Left cardiac atrium (tissue), 4 donors: Measurements from ENCODE around the gene SLC27A2. TPM values are rescaled to one million over a fixed set of nuclear protein-coding genes. Genes with fewer than 3 reads are reported as not detected.

Experiments used
- ATAC-seq, 2 donors: fragments of 200-7000 bp; cut with Tn5 transposase; one replicate each; pipeline ENCODE4 v1.9.1; 2020; ENCODE audit warnings: mild to moderate bottlenecking in 2 of 2, moderate library complexity in 2 of 2
- DNase-seq: peaks from one replicate; pipeline ENCODE4 v3.0.0-alpha.2; 2020
- intact Hi-C, 2 donors: fragments of 100-400 bp; cut with DNase I; formaldehyde crosslinking; loops; one replicate each; pipeline versions ENCODE4 v1.14.1 to v1.15.1; 2022 to 2023
- total RNA-seq, 2 donors: library from RNA; stranded (reverse); fragmentation: NEBNext Ultra II Directional; extraction: Animal tissue kit (Norgen Biotek cat#: 25700); gene quantifications; one replicate each; pipeline ENCODE4 v1.2.1, GENCODE V29; 2021
- donor health status: DM: no; HTN: yes; CAD: no.
- donor health status: DM: no; HTN: yes; CAD: no; lungs with severe emphysema.
- donor health status: DM: yes; HTN: yes; CAD: no.
- donor health status: Dilated cardiomyopathy.

Gene SLC27A2
- total RNA-seq, 2 donors from 2014 or later, result 0.10 to 0.74 TPM

DNA sequence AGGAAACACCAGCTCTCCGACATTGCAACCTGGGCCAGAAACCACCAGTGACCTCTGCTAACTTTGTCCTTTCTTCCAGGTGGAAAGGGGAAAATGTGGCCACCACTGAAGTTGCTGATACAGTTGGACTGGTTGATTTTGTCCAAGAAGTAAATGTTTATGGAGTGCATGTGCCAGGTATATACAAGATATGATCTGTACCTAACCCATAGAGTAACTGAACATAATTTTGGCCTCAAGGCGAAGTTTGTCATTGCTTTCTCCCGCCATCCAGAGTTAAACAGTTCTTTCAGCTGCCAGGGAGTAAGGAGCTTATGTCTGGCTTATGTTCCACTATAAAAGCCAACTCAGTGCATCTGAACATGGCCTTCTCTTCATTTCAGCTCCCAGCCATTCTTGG lies 46.9 kb downstream of the SLC27A2 start:
- DNase-seq (no peak), ATAC-seq (no peak)
- intact Hi-C loops, result no loop called here

DNA sequence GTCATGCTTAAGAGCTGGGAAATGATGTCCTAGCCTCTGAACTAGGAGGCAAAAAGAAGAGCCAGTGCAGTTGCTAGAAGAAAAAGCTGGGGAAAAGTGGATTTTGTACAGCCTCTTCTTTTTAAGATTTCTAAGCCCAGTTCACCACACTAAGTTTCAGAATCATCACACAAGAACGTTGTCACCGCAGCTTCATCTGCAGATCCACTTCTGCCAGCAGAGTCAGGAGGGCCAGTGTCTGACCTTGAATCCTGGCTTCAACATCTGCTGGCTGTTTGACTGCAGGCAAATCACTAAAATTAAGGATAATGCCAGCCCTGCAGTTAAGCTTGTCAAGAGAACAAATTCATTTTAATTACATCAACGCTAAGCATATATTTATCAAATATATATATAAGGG lies 47.3 kb downstream of the SLC27A2 start:
- intact Hi-C loops, result no loop called here
- no peak for ATAC-seq
- DNase-seq, result no peak

DNA sequence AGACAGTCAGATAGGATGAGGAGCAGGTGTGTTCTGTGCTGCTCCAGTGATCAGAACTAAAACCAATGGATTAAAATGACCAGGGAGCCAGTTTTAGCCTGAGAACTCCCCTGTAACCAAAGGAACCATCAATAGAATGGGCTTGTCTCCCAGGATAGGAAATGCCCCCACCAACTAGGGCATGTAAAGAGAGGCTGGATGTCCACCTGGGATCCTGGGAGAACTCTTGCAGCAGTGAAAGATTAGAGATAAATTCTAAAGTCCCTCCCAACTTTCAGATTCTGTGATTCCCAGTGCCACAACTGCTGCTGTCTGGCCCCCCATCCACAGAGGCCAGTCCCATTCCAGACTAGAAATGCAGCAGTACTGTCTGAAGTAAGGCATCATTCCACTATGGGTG lies 49.8 kb downstream of the SLC27A2 start:
- no peak for DNase-seq
- no peak for ATAC-seq
- intact Hi-C loops, result no loop called here

DNA sequence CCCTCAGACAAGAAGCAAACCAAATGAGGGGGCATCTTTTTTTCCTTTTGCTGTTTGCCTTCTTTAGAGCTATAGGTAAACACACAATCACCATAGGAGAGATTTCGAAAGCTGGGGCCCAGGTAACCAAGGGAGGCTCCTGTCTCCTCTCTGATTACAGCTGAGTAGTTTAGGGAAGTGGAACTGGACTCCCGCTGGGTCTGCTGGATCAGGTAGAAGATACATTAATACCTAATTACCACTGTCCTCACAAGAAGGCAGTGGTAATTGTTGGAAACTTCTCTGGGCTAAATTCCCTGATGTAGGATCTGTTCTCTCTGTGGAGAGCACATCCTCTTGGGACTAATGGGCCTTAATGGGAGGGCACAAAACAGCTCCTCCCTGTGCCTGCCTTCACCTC lies 50.8 kb downstream of the SLC27A2 start:
- intact Hi-C loops, result no loop called here
- ATAC-seq (no peak), DNase-seq (no peak)

DNA sequence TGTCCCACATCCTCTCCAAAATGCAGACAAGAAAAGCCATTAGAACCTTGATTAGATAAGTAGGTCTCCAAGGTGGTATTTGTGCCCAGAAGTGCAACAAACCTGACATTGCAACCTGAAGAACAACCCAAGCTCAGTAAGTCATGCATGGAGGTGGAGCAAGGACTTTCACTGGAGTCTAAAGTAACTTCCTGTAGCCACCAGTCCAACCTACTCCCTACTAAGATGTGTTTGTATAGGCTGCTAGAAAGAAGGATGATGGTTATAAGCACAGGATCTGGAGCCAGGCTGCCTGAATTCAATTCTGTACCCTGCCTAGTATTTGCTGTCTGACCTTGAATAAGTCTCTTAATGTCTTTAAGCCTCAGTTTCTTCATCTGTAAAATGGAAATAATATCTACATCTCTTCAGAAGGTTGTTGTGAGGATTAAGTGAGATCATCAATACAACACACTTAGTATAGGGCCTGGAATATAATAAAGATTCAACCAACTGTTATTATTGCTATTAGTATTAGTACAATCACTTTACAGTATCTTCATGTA lies 51.3 kb downstream of the SLC27A2 start:
- intact Hi-C loops, result no loop called here
- ATAC-seq (no peak), DNase-seq (no peak)

DNA sequence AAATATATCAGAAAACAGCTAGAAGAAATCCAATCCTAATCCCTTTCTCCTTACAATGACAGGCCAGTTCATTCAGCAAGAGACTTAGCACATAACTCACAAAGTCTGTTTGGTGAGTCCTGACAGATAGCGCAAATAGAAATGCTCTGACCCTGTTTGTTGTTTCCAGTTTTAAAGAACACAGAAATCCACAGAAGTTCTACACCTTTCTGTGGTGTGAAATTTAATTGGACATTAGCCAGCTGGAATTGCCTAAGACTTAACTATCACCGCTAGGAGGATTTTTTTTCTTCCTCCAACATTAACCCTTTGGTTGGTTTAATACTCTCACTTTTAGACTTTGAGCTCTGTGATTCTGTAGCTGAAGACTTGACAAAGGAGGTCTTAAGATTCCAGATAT lies 52.8 kb downstream of the SLC27A2 start:
- DNase-seq (no peak), ATAC-seq (no peak)
- intact Hi-C loops, result no loop called here

DNA sequence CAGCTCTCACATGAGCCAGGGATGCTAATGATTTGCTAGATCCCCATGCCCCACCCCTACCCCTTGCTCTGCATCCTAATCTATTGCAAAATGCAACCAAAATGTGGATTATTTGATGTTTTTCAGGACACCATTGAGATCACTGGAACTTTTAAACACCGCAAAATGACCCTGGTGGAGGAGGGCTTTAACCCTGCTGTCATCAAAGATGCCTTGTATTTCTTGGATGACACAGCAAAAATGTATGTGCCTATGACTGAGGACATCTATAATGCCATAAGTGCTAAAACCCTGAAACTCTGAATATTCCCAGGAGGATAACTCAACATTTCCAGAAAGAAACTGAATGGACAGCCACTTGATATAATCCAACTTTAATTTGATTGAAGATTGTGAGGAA lies 53.8 kb downstream of the SLC27A2 start:
- no peak for ATAC-seq
- no peak for DNase-seq
- intact Hi-C loops, result no loop called here

DNA sequence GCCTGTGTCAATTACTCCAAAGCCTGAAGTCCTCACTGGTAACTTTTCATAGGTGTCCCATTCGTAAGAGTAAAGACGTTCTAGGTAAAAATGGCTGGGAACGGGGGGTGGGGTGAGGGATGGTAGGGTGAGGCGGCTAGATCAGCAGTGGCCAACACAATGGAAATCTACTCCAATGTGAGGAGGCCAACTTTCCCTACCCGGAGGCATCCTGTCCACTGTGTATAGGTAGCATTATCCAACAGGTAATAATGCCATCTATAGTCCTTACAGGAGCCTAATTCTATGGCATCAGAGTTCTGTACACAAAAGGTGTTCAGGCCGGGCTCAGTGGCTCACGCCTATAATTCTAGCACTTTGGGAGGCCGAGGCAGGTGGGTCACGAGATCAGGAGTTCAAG lies 54.4 kb downstream of the SLC27A2 start:
- no peak for ATAC-seq
- no peak for DNase-seq
- intact Hi-C loops, result no loop called here

DNA sequence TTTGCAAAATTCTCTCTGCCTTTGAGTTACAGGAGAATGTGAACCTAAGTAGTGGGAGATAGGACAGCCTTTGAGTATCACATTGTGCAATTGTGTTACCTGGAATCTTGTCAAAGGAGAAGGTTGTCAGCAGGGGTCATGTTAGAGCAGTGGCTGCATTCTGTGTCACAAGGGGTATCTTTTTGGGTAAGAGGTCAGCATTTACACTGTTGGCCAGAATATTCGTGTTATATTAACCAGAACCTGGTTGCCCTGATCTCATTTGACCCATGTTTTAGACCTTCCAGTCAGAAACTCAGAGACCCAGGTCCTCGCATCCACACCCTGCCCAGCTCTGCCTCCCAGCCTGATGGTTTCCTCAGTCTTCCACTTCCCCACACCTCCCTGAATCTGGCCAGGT lies 56.3 kb downstream of the SLC27A2 start:
- intact Hi-C loops, result no loop called here
- DNase-seq (no peak), ATAC-seq (no peak)

DNA sequence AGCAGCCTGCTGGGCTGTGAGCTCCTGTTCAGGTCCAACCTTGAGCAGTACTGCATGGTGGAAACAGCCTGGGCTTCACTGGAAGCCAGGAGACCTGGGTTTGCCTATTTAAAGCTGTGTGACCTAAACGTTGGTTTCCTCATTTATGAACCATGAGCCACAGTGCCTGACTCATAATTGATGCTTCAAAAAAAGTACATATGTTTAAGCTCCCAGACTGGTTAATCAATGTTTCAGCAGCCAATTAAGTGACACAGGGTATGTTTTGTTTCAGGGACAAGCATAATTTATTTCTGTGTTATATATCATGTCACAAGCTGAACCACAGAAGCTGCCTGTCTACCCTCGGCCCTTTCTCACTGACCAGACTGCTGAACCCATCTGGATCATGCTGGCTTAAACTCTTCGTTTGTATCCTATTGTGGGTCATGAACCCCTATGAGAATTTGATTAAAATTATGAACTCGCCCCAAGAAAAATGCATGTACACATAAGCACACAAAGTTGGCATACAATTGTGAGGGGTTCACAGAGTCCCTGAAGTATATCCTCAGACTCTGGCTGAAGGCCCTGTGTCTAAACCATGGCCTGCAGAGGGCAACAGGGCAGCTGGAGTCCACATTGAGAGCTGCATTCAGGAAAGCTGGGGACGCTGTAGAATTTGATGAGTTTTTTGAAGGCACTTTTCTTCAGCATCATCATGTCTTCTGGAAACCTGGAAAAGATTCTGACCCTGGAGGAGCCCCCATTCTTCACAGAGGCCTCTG lies 59.9 kb downstream of the SLC27A2 start:
- no peak for ATAC-seq
- intact Hi-C loops, result no loop called here
- DNase-seq, result no peak

DNA sequence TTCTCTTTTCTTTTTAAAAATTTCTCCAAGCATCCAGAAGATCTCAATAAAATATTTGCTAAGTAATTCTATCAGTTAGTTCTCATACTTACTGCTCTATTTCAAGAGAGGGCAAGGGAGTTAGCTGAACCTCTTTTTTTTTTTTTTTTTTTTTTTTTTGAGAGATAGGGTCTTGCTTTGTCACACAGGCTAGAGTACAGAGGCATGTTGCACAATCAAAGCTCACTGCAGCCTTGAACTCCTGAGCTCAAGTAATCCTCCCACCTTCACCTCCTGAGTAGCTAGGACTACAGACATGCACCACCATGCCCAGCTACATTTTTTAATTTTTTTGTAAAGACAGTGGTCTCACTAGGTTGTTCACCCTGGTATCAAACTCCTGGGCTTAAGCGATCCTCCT lies 62.2 kb downstream of the SLC27A2 start:
- ATAC-seq (no peak), DNase-seq (no peak)
- intact Hi-C loops, result no loop called here

DNA sequence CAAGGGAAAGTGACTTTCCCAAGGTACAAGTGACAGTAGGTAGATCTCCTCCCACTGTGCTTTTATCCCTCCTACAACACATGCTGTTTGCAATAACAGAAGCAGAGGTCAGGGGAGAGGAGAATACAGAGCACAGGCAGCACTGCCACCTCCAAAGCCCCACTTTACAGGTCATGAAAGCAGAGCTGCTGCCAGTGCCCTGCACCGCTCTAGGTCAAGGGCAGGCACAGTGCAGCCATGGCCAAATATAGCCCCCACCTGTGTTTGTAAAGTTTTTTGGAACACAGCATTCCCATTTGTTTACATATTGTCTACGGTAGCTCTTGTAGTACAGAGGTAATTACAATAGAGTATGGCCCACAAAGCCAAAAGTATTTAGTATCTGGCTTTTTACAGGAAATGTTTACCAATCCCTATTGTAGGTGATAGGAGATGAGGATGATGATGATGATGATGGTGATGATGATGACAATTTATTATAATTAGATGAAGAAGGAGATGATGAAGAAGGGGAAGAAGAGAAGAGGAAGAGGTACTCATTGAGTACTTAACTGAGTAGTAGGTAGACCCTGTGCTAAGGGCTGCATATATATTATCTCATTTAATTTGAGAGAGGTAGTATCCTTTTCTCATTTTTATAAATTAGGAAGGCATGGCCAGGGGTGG lies 63.1 kb downstream of the SLC27A2 start:
- DNase-seq (no peak), ATAC-seq (no peak)
- intact Hi-C loops, result no loop called here

DNA sequence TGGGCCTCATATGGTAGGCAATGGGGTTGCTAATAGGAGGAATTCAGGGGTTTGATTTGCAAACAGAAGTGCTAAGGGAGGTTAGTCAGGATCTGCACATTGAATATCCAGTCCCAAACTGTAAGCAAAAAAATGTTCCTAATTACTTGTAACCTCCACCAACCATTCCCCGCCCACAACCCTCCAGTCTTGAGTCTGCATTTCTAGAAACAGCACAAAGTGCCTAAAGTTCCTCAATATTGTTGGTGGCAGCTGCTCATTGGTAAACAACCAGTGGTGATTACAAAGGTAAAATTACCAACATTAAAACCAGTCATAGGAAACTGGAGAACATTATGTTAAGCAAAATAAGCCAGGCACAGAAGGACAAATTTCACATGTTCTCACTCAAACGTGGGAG lies 64.6 kb downstream of the SLC27A2 start:
- ATAC-seq (no peak), DNase-seq (no peak)
- intact Hi-C loops, result no loop called here

DNA sequence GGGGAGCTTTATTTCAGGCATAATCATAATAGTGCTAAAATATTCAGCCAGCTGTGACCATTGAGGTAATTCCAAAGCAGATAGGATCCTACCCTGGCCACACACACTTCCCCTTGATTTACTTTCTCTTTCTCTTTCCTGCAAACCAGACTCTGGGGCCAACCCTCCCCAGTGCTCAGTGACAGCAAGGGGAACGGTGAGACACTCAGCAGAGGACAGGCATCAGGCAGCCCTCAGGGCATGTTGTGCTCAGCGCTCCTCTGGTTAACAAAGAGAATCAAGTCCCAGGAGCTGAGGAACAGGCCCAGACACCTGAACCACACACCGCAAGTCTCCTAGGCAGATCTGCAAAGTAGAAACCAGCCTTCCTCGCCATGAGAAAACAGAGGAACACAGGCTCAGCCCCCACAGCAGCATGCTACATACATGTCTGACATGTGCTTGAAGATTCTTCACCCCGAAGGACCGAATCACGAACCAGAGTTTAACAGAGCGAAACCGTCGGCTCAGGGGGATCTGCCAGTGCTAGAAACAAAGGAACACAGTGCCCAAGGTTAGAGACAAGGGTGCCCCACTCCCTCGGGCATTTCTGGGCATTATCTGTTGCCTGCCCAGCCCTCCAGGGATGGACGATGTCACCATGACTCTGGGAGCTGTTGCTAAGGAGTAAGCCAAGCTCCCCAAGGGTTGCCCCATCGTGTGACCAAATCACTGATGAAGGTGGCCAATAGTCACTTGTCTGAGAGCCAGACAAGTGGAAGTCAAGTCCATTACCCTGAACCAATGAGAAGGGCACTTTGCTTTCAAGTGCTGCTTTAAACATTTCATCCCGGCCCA lies 66.0 kb downstream of the SLC27A2 start:
- ATAC-seq (peak in 1 of 2 donors; percentile 58), DNase-seq (no peak)
- intact Hi-C loops, result no loop called here

DNA sequence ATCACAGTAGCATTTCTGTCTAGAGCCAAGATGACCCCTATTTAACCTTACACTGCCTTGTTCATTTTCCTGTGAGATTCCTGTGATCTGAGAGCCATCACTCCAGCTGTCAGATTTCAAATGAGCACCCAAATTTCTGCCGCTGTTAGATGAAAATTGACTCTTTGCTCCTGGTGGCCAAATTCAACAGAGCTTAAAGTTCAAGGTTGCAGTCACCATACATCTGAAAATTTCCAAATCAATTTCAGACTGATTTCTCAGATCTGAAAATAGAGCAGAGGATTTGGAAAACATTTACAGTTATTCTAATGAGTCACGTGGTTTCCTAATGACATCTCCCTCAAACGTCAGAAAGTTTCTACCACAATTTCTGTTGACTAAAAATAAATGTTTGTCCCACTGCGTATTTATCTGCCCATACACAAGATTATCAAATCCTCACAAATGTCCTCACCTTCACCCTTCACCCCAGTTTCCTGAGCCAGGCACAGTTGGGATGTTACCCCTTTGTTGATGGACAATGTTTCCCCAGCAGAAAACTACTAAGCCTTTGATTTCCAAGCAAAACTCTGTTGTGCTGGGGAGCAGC lies 67.1 kb downstream of the SLC27A2 start:
- intact Hi-C loops, result no loop called here
- no peak for DNase-seq
- no peak for ATAC-seq

DNA sequence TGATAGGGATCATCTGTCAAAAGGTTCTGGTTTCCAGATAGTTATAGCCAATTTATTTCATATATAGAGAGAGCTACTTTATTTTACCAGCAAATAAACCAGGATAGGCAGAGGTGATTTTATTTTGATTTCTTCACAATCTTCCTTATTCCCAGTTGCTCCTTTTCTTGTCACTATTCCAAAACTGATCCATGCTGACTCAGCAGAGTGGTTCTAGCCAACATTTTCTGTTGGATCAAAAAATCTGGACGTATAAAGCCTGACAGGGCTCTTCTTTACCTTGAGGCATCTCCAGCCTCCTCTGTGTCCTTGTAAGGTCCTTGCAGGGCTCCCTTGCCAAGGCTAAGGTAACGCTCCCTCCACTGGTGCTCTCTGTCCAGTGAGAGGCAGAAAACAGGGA lies 67.7 kb downstream of the SLC27A2 start:
- ATAC-seq, result no peak
- intact Hi-C loops, result no loop called here
- no peak for DNase-seq

DNA sequence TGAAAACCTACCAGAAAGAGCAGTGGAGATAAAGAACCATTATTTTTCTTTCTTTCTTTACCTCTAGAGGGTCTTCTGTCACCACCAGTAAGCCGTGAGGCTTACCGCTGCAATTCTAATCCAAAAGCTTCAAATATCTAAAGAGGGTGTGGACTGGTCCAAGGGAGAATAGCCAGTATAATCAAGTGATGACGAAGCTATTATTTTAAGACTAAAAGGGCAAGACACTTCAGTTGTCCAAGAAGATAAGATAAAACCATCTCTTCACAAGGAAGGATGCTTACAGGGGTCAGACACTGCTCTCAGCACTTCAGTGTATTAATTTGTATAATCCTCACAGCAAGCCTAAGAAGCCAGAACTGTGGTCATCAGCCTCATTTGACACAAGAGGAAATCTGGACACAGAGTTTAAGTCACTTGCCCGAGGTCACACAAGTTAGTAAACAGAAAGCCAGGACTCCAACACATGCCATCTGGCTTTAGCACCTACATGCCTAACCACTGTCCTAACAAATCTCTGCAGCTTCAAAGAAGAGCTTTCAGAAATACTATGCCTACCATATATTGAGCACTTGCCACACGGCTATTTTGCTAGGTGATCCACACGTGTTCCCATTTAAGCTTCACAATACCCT lies 68.9 kb downstream of the SLC27A2 start:
- ATAC-seq, result peak; percentile 62 to 79
- intact Hi-C loops, result no loop called here

DNA sequence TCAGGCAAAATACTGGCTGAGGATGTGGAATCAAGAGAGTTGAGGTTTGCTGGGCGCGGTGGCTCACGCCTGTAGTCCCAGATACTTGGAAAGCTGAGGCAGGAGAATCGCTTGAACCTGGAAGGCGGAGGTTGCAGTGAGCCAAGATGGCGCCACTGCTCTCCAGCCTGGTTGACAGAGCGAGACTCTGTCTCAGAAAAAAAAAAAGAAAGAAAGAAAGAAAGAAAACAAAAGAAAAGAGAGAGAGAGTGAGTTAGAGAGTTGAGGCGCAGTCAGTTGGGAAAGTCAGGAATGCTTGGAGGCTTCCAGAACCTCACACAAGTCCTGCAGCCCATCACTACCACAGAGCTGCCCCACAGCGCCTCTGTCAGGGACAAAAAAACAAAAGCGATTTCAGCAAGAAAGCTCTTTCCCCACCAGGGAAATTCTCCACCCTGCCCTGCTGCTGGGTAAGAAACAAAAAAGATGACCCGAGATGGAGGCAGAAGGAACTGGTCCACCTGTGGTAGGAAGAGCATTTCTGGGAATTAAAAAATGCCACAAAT lies 69.7 kb downstream of the SLC27A2 start:
- DNase-seq (no peak), ATAC-seq (no peak)
- intact Hi-C loops, result no loop called here

More for the DNA sequence above, 68.9 kb downstream of the SLC27A2 start:
- no peak for DNase-seq

DNA sequence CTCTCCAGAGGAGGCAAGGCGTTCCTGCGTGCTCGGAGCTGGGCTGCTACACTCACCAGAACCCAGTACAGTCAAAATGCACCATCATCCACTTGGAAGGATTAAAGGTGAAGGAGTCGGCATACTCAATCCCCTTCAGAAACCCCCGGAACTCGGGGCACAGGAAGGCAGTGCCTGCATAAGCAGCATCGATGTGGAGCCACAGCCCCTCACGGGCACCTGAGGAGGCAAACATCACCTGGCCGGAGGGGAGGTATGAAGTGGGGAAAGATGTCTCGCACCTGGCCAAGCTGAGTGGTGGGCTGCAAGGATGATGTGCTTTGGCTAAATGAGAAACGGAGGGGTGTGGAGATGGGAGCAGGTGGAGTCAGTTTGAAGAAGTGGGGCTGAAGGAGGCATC lies 70.6 kb downstream of the SLC27A2 start:
- ATAC-seq (no peak), DNase-seq (no peak)
- intact Hi-C loops, result no loop called here
